MCF 10A (cell line): ENCODE measurements around the gene NFYC. TPM values are rescaled to one million over a fixed set of nuclear protein-coding genes. Genes with fewer than 3 reads are reported as not detected.

Experiments
- BruUV-seq: library from RNA; stranded (reverse); fragments of 400-500 nt; replicated peaks from 2 replicates; lab custom pipeline; 2021; lab: Mats Ljungman, UMichigan
- CTCF ChIA-PET: fragments of 300-600 bp; sonication (Branson Sonifier 250); formaldehyde crosslinking; extraction: SDS; loops from one replicate; lab custom pipeline; 2021; ENCODE audit warnings: antibody characterized with exemption, inconsistent platforms; lab: Yijun Ruan, JAX
- POLR2A ChIA-PET: fragments of 300-600, 350-650 bp; sonication (Branson Sonifier 250); formaldehyde crosslinking; extraction: SDS; loops from one replicate; lab custom pipeline; 2020; ENCODE audit warnings: antibody characterized with exemption, inconsistent platforms; lab: Yijun Ruan, JAX
- DNase-seq: peaks from one replicate; pipeline ENCODE4 v3.0.0-alpha.2; 2018; ENCODE audit not compliant: unreplicated experiment
- H3K27ac Mint-ChIP-seq: one replicate; pipeline ENCODE4 v1.8.0; 2022; ENCODE audit warnings: mild to moderate bottlenecking, low read depth, mixed read lengths; ENCODE audit not compliant: unreplicated experiment
- H3K27me3 Mint-ChIP-seq: one replicate; pipeline ENCODE4 v1.8.0; 2022; ENCODE audit warnings: mixed read lengths; ENCODE audit not compliant: insufficient read depth, unreplicated experiment
- H3K36me3 Mint-ChIP-seq: one replicate; pipeline ENCODE4 v1.8.0; 2022; ENCODE audit warnings: mild to moderate bottlenecking, moderate library complexity, mixed read lengths; ENCODE audit not compliant: insufficient read depth, unreplicated experiment
- H3K4me1 Mint-ChIP-seq: one replicate; pipeline ENCODE4 v1.8.0; 2022; ENCODE audit warnings: mixed read lengths; ENCODE audit not compliant: insufficient read depth, unreplicated experiment
- H3K4me3 Mint-ChIP-seq: one replicate; pipeline ENCODE4 v1.8.0; 2022; ENCODE audit warnings: mild to moderate bottlenecking, moderate library complexity, mixed read lengths; ENCODE audit not compliant: unreplicated experiment
- H3K9me3 Mint-ChIP-seq: one replicate; pipeline ENCODE4 v1.8.0; 2022; ENCODE audit warnings: mixed read lengths; ENCODE audit not compliant: unreplicated experiment
- intact Hi-C: fragments of 100-400 bp; cut with micrococcal nuclease; formaldehyde crosslinking; loops from 2 replicates; pipeline ENCODE4 v1.14.1; 2022
- total RNA-seq: library from RNA; stranded (reverse); gene quantifications from 2 replicates; pipeline ENCODE4 v1.2.3, GENCODE V29; 2022
- TF ChIP-seq, protein P1 (sequence below): fragments of 200-600 bp; IDR thresholded peaks from one replicate; pipeline ENCODE4 v1.8.0; 2022; ENCODE audit warnings: antibody characterized with exemption, mild to moderate bottlenecking; ENCODE audit not compliant: unreplicated experiment

Gene NFYC
- total RNA-seq, 1 experiment from 2014 or later: 69.6 TPM

GRCh38 chr1:40745176-40745575 is 53.7 kb downstream of the NFYC start:
- POLR2A ChIA-PET: interaction anchor here (3.6 kb wide), 1 partner anchor 9 kb away, joined by 17 read pairs; no protein-coding TSS in a partner anchor
- BruUV-seq: no TSS peak
- Mint-ChIP-seq H3K4me1 (peaks cover 12% of the 10 kb centered on the region), H3K27ac (peak overlapping the region; percentile 69), H3K27me3 (no peaks in the 10 kb centered on the region), H3K9me3 (no peaks in the 10 kb centered on the region), H3K4me3 (no peak overlapping the region), H3K36me3 (peaks cover 87% of the 10 kb centered on the region)
- intact Hi-C loops: no loop called here
- CTCF ChIA-PET: interaction anchor here (1.0 kb wide), 1 partner anchor 14 kb away, joined by 3 read pairs; no protein-coding TSS in a partner anchor
- TF ChIP-seq, protein P1, sequence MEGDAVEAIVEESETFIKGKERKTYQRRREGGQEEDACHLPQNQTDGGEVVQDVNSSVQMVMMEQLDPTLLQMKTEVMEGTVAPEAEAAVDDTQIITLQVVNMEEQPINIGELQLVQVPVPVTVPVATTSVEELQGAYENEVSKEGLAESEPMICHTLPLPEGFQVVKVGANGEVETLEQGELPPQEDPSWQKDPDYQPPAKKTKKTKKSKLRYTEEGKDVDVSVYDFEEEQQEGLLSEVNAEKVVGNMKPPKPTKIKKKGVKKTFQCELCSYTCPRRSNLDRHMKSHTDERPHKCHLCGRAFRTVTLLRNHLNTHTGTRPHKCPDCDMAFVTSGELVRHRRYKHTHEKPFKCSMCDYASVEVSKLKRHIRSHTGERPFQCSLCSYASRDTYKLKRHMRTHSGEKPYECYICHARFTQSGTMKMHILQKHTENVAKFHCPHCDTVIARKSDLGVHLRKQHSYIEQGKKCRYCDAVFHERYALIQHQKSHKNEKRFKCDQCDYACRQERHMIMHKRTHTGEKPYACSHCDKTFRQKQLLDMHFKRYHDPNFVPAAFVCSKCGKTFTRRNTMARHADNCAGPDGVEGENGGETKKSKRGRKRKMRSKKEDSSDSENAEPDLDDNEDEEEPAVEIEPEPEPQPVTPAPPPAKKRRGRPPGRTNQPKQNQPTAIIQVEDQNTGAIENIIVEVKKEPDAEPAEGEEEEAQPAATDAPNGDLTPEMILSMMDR: no peak
- DNase-seq: no peak

DNA sequence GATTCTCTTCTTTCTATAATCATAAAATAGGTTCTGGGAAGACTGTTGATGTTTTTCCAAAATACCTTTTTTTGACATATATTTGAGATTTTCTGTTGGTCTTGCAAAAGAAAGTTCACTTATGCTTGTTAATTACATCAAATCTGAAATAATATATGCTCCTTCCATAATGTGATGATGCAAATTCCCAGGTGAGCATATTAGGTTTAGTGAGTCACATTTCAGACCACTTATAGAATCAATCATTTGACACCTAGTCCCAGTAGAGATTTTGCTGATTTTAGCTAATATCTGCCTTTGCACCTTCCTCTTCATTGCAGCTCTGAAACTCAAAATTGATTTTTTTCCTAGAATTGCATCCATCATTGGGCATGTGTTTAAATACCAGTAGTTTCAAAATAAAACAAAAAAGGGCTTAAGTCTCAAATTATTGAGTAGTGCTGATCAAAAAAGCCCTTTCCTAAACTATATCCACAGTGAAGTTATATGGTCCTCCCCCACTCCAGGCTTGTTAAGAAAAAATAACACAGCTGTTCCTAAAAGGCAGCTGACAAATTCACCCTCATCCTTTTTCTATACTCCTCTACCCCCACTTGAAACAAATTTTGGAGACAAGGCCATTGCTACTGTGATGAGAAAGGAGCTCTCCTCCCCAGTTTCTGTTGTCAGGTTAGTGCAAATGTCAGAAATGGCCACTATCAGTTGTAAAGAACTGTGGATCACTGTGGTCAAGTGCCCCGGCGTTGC is 55.0 kb downstream of the NFYC start:
- Mint-ChIP-seq H3K27ac (no peak overlapping the region), H3K36me3 (peaks cover 87% of the 10 kb centered on the region)
- TF ChIP-seq, protein P1: no peak

DNA sequence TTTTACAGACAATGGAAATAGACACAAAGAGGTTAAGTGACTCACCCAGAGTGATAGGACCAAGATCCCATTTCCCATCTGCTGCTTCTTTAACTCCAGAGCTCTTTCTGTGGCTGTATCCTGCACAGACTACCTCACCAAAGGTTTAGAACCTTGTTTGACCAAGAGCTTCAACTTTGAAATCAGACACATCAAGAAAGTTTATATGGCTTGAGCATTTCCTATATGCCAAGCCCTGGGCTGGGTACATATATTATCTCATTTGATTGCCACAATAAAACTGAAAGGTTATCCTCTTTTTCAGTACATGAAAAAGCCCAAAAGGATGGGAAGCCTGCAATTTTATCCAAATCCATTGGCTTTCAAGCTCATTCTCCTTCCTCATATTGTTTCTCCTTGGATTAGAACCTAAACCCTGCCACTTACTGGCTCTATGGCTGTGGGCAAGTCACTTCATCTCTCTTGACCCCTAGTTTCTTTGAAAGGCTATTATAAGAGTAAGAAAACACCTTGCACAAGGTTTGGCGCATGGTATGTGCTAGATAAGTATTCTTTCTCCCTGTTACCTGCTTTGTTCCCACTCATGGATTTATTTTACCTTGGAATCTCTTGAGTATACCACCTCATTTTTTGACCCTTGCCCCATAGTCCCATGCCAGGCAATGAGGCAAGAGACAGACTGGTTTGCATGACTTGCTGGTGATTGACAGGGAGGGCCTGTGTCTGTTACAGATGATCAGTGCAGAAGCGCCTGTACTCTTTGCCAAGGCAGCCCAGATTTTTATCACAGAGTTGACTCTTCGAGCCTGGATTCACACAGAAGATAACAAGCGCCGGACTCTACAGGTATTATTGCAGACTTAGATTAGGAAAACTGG is 57.6 kb downstream of the NFYC start:
- no peaks in the 10 kb centered on the region for H3K27me3 Mint-ChIP-seq
- no peak for DNase-seq
- no peaks in the 10 kb centered on the region for H3K9me3 Mint-ChIP-seq
- CTCF ChIA-PET: interaction anchor here (0.5 to 2.5 kb wide), 4 partner anchors 25 to 136 kb away, joined by 3 to 10 read pairs (median 4); no protein-coding TSS in a partner anchor
- no peak overlapping the region for H3K4me3 Mint-ChIP-seq
- TF ChIP-seq, protein P1: no peak
- intact Hi-C loops: no loop called here
- POLR2A ChIA-PET: interaction anchor here (0.5 to 1.3 kb wide), 5 partner anchors 14 to 57 kb away, joined by 3 read pairs; no protein-coding TSS in a partner anchor
- peaks cover 83% of the 10 kb centered on the region for H3K36me3 Mint-ChIP-seq
- H3K4me1 Mint-ChIP-seq: peaks cover 26% of the 10 kb centered on the region
- no peak overlapping the region for H3K27ac Mint-ChIP-seq
- BruUV-seq: no TSS peak

More for the DNA sequence above, 55.0 kb downstream of the NFYC start:
- CTCF ChIA-PET: interaction anchor here (0.9 kb wide), 1 partner anchor 11 kb away, joined by 4 read pairs; no protein-coding TSS in a partner anchor
- H3K4me1 Mint-ChIP-seq: peaks cover 20% of the 10 kb centered on the region
- H3K9me3 Mint-ChIP-seq: no peaks in the 10 kb centered on the region
- no TSS peak for BruUV-seq
- H3K4me3 Mint-ChIP-seq: no peak overlapping the region
- intact Hi-C loops: no loop called here
- no peaks in the 10 kb centered on the region for H3K27me3 Mint-ChIP-seq
- POLR2A ChIA-PET: interaction anchor here (0.8 to 3.6 kb wide), 8 partner anchors 8 to 55 kb away, joined by 3 to 17 read pairs (median 4); partner anchors contain the start of gene NFYC
- no peak for DNase-seq
